ENCODE data around the gene CLASP1. TPM values are rescaled to one million over a fixed set of nuclear protein-coding genes. Genes with fewer than 3 reads are reported as not detected.

The CLASP1 gene
- total RNA-seq, 4 donors from 2014 or later = 43.0 to 53.9 (median 51.3) TPM

- in situ Hi-C loops (cut with MboI; ENCODE audit: low pct_ligation_motif_present in 1 of 4, low pct_unique_long_range_greater_than_20kb in 1 of 4, low sequenced_read_pairs in 3 of 4) (no loop called here), intact Hi-C loops (cut with DNase I; ENCODE audit: low total_unique reads) (no loop called here)
- Histone ChIP-seq H3K4me3 (no peak overlapping the region), H3K36me3 (no peaks in the 10 kb centered on the region), H3K9me3 (no peaks in the 10 kb centered on the region), H3K4me1 (peaks cover 0 to 29% (median 7%) of the 10 kb centered on the region in 4 donors), H3K27me3 (no peaks in the 10 kb centered on the region), H3K27ac (no peak overlapping the region)
- WGBS, 2 donors (ENCODE audit: low coverage in 1 of 2) = 39 to 65% methylated on average over 3 to 6 of the region's 6 CpGs
- TF ChIP-seq POLR2AphosphoS5 (IDR thresholded peaks at IDR 0.05) = no peak
- no peak for TF ChIP-seq POLR2A (IDR thresholded peaks at IDR 0.05)
- TF ChIP-seq EP300 (IDR thresholded peaks at IDR 0.05; ENCODE audit: low read depth) = no peak
- no peak for TF ChIP-seq CTCF (IDR thresholded peaks at IDR 0.05)
- no peak for DNase-seq
Measured at GRCh38 chr2:121634354-121635307, 14.6 kb downstream of the CLASP1 start.

- 92% methylated on average over 4 of the region's 4 CpGs; no CpG with 5 or more reads in 1 of the 2 donors for WGBS, 2 donors (ENCODE audit: low coverage in 1 of 2)
- H3K27ac ChIP-seq = no peak overlapping the region
- no peak overlapping the region for H3K4me3 ChIP-seq
- peaks cover 0 to 29% (median 7%) of the 10 kb centered on the region in 4 donors for H3K4me1 ChIP-seq
- no peaks in the 10 kb centered on the region for H3K36me3 ChIP-seq
- H3K9me3 ChIP-seq = no peaks in the 10 kb centered on the region
- TF ChIP-seq POLR2AphosphoS5 (IDR thresholded peaks at IDR 0.05) = no peak
- no peak for DNase-seq
- no peaks in the 10 kb centered on the region for H3K27me3 ChIP-seq
- in situ Hi-C loops (cut with MboI; ENCODE audit: low pct_ligation_motif_present in 1 of 4, low pct_unique_long_range_greater_than_20kb in 1 of 4, low sequenced_read_pairs in 3 of 4) (no loop called here), intact Hi-C loops (cut with DNase I; ENCODE audit: low total_unique reads) (no loop called here)
Measured at GRCh38 chr2:121633463-121633862, 15.8 kb downstream of the CLASP1 start.

GRCh38 chr2:121627525-121628050, 21.7 kb downstream of the CLASP1 start:
- no peak overlapping the region for H3K4me3 ChIP-seq
- H3K36me3 ChIP-seq = no peaks in the 10 kb centered on the region
- H3K4me1 ChIP-seq = peaks cover 0 to 18% (median 5%) of the 10 kb centered on the region in 4 donors
- TF ChIP-seq EP300 (IDR thresholded peaks at IDR 0.05; ENCODE audit: low read depth) (no peak), CTCF (IDR thresholded peaks at IDR 0.05) (no peak), POLR2AphosphoS5 (IDR thresholded peaks at IDR 0.05) (no peak), POLR2A (IDR thresholded peaks at IDR 0.05) (no peak)
- intact Hi-C loops (cut with DNase I; ENCODE audit: low total_unique reads) (no loop called here), in situ Hi-C loops (cut with MboI; ENCODE audit: low pct_ligation_motif_present in 1 of 4, low pct_unique_long_range_greater_than_20kb in 1 of 4, low sequenced_read_pairs in 3 of 4) (no loop called here)
- no peaks in the 10 kb centered on the region for H3K27me3 ChIP-seq
- peak overlapping the region in 1 of 4 donors; percentile 40 for H3K27ac ChIP-seq
- WGBS, 2 donors (ENCODE audit: low coverage in 1 of 2) = 75 to 90% methylated on average over 4 of the region's 4 CpGs
- H3K9me3 ChIP-seq = no peaks in the 10 kb centered on the region
- DNase-seq = no peak

- peak overlapping the region in 1 of 4 donors; percentile 40 for H3K27ac ChIP-seq
- intact Hi-C loops (cut with DNase I; ENCODE audit: low total_unique reads) (no loop called here), in situ Hi-C loops (cut with MboI; ENCODE audit: low pct_ligation_motif_present in 1 of 4, low pct_unique_long_range_greater_than_20kb in 1 of 4, low sequenced_read_pairs in 3 of 4) (no loop called here)
- H3K36me3 ChIP-seq = no peaks in the 10 kb centered on the region
- H3K27me3 ChIP-seq = no peaks in the 10 kb centered on the region
- H3K9me3 ChIP-seq = no peaks in the 10 kb centered on the region
- H3K4me3 ChIP-seq = no peak overlapping the region
- peak; percentile 14 for DNase-seq
- peaks cover 0 to 14% (median 5%) of the 10 kb centered on the region in 4 donors for H3K4me1 ChIP-seq
- TF ChIP-seq POLR2AphosphoS5 (IDR thresholded peaks at IDR 0.05) = peak in 1 of 3 donors; percentile 19
- TF ChIP-seq POLR2A (IDR thresholded peaks at IDR 0.05) = no peak
- WGBS, 2 donors (ENCODE audit: low coverage in 1 of 2) = 80 to 88% methylated on average over 4 of the region's 4 CpGs
Measured at GRCh38 chr2:121626777-121627524, 22.3 kb downstream of the CLASP1 start.

GRCh38 chr2:121625953-121626352, 23.3 kb downstream of the CLASP1 start:
- 86 to 96% methylated on average over 3 of the region's 3 CpGs for WGBS, 2 donors (ENCODE audit: low coverage in 1 of 2)
- Histone ChIP-seq H3K4me1 (peaks cover 0 to 14% (median 5%) of the 10 kb centered on the region in 4 donors), H3K27me3 (no peaks in the 10 kb centered on the region), H3K27ac (no peak overlapping the region), H3K4me3 (no peak overlapping the region), H3K36me3 (no peaks in the 10 kb centered on the region), H3K9me3 (no peaks in the 10 kb centered on the region)
- intact Hi-C loops (cut with DNase I; ENCODE audit: low total_unique reads) = no loop called here
- in situ Hi-C loops (cut with MboI; ENCODE audit: low pct_ligation_motif_present in 1 of 4, low pct_unique_long_range_greater_than_20kb in 1 of 4, low sequenced_read_pairs in 3 of 4) = no loop called here
- TF ChIP-seq POLR2A (IDR thresholded peaks at IDR 0.05) = no peak
- TF ChIP-seq CTCF (IDR thresholded peaks at IDR 0.05) = no peak
- no peak for TF ChIP-seq EP300 (IDR thresholded peaks at IDR 0.05; ENCODE audit: low read depth)
- TF ChIP-seq POLR2AphosphoS5 (IDR thresholded peaks at IDR 0.05) = no peak
- no peak for DNase-seq
